Fibroblast of skin of back (primary cell): ENCODE data around the gene ZFP36L1.

Experiments
- DNase-seq: peaks from one replicate; pipeline ENCODE4 v3.0.0-alpha.2; 2013

Gene ZFP36L1

GRCh38 chr14:68762953-68763764 is 29.7 kb downstream of the ZFP36L1 start:
- DNase-seq: peak; percentile 16

GRCh38 chr14:68761391-68761790 is 31.5 kb downstream of the ZFP36L1 start:
- DNase-seq: no peak

GRCh38 chr14:68760761-68761160 is 32.1 kb downstream of the ZFP36L1 start:
- no peak for DNase-seq

GRCh38 chr14:68759937-68760336 is 32.9 kb downstream of the ZFP36L1 start:
- DNase-seq: no peak

- no peak for DNase-seq
Observed at GRCh38 chr14:68759017-68759560, 33.8 kb downstream of the ZFP36L1 start.

GRCh38 chr14:68758301-68758700 is 34.6 kb downstream of the ZFP36L1 start:
- DNase-seq: no peak

GRCh38 chr14:68757618-68758081 is 35.2 kb downstream of the ZFP36L1 start:
- peak; percentile 38 for DNase-seq

GRCh38 chr14:68756734-68757133 is 36.1 kb downstream of the ZFP36L1 start:
- no peak for DNase-seq

- DNase-seq: no peak
Observed at GRCh38 chr14:68756000-68756481, 36.8 kb downstream of the ZFP36L1 start.

- DNase-seq: no peak
Observed at GRCh38 chr14:68755016-68755353, 37.9 kb downstream of the ZFP36L1 start.

GRCh38 chr14:68753690-68754089 is 39.2 kb downstream of the ZFP36L1 start:
- DNase-seq: peak; percentile 17

- no peak for DNase-seq
Observed at GRCh38 chr14:68752271-68753006, 40.4 kb downstream of the ZFP36L1 start.

GRCh38 chr14:68749487-68750475 is 43.1 kb downstream of the ZFP36L1 start:
- DNase-seq: no peak

GRCh38 chr14:68748691-68749090 is 44.2 kb downstream of the ZFP36L1 start:
- no peak for DNase-seq

- no peak for DNase-seq
Observed at GRCh38 chr14:68748260-68748659, 44.6 kb downstream of the ZFP36L1 start.

- no peak for DNase-seq
Observed at GRCh38 chr14:68747393-68747792, 45.5 kb downstream of the ZFP36L1 start.

GRCh38 chr14:68744613-68745012 is 48.3 kb downstream of the ZFP36L1 start:
- no peak for DNase-seq

- DNase-seq: no peak
Observed at GRCh38 chr14:68741839-68742470, 50.9 kb downstream of the ZFP36L1 start.

- DNase-seq: no peak
Observed at GRCh38 chr14:68741477-68741791, 51.4 kb downstream of the ZFP36L1 start.

GRCh38 chr14:68740788-68741476 is 51.9 kb downstream of the ZFP36L1 start:
- no peak for DNase-seq

- DNase-seq: no peak
Observed at GRCh38 chr14:68739701-68740100, 53.2 kb downstream of the ZFP36L1 start.
